Peyer's patch (tissue), 4 donors: Measurements from ENCODE around the gene PEDS1. TPM values are rescaled to one million over a fixed set of nuclear protein-coding genes. Genes with fewer than 3 reads are reported as not detected.

Source experiments
- DNase-seq, 3 donors: peaks; one replicate each; pipeline ENCODE4 v3.0.0-alpha.2; 2017 to 2019
- H3K27ac ChIP-seq, 4 donors: fragments of 200-600 bp; sonication (generic); one replicate each; pipeline ENCODE4 v1.5.1; 2016 to 2019
- H3K27me3 ChIP-seq, 2 donors: fragments of 200-600 bp; sonication (generic); one replicate each; pipeline ENCODE4 v1.5.1; 2019
- H3K36me3 ChIP-seq, 3 donors: fragments of 200-600 bp; sonication (generic); one replicate each; pipeline ENCODE4 v1.5.1; 2016 to 2019
- H3K4me1 ChIP-seq, 4 donors: fragments of 200-600 bp; sonication (generic); one replicate each; pipeline ENCODE4 v1.5.1; 2016 to 2019
- H3K4me3 ChIP-seq, 4 donors: fragments of 200-600 bp; sonication (generic); 1 replicate in 3 of 4; 2 replicates in 1 of 4; pipeline ENCODE4 v1.5.1; 2016 to 2019; ENCODE audit warnings: mild to moderate bottlenecking in 1 of 4
- H3K9me3 ChIP-seq, 4 donors: fragments of 200-600 bp; sonication (generic); one replicate each; pipeline ENCODE4 v1.5.1; 2016 to 2019; ENCODE audit warnings: mild to moderate bottlenecking in 1 of 4
- CTCF ChIP-seq, 6 experiments: fragments of 450-650 bp in 4 of 6; fragments of 200-600 bp in 2 of 6; sonication (generic) in 1 of 6; IDR thresholded peaks; one replicate each; pipeline ENCODE4 v1.5.1; 2017 to 2019; ENCODE audit warnings: antibody characterized with exemption in 6 of 6, mild to moderate bottlenecking in 3 of 6, moderate library complexity in 1 of 6
- POLR2A ChIP-seq, 2 donors: fragments of 450-650 bp; IDR thresholded peaks; one replicate each; pipeline ENCODE4 v1.5.1; 2017; ENCODE audit warnings: antibody characterized with exemption in 2 of 2, mild to moderate bottlenecking in 2 of 2, moderate library complexity in 2 of 2
- total RNA-seq, 4 donors: library from RNA; depleted of rRNA; stranded (reverse); fragments of >200 nt; gene quantifications; one replicate each; pipeline ENCODE4 v1.1.0, GENCODE V29; 2016

PEDS1 gene
- total RNA-seq, 4 donors from 2014 or later, result 13.2 to 34.3 (median 24.5) TPM

GRCh38 chr20:50191544-50192363, 38.2 kb upstream of the PEDS1 start:
- peak overlapping the region; percentile 61 to 95 (median 94) for H3K4me3 ChIP-seq

GRCh38 chr20:50191065-50191543, 37.6 kb upstream of the PEDS1 start:
- DNase-seq, result peak; percentile 45 to 85 (median 80)
- Histone ChIP-seq H3K9me3 (no peaks in the 10 kb centered on the region), H3K36me3 (peaks cover 0 to 22% (median 0%) of the 10 kb centered on the region in 3 donors), H3K27ac (peak overlapping the region; percentile 95 to 100 (median 96)), H3K27me3 (no peaks in the 10 kb centered on the region), H3K4me1 (peaks cover 0 to 24% (median 11%) of the 10 kb centered on the region in 4 donors), H3K4me3 (peak overlapping the region; percentile 61 to 95 (median 94))
- TF ChIP-seq POLR2A (IDR thresholded peaks at IDR 0.05) (no peak), CTCF (IDR thresholded peaks at IDR 0.05) (no peak)

More at GRCh38 chr20:50191544-50192363, 38.2 kb upstream of the PEDS1 start:
- Histone ChIP-seq H3K27ac (peak overlapping the region; percentile 95 to 100 (median 96)), H3K36me3 (peaks cover 0 to 22% (median 0%) of the 10 kb centered on the region in 3 donors), H3K4me1 (peaks cover 0 to 24% (median 11%) of the 10 kb centered on the region in 4 donors), H3K27me3 (no peaks in the 10 kb centered on the region), H3K9me3 (no peaks in the 10 kb centered on the region)
- TF ChIP-seq POLR2A (IDR thresholded peaks at IDR 0.05), result peak in 1 of 2 donors; percentile 18
- peak in 5 of 6 experiments; percentile 21 to 61 (median 50) for TF ChIP-seq CTCF (IDR thresholded peaks at IDR 0.05)
- DNase-seq, result peak; percentile 31 to 77 (median 73)

GRCh38 chr20:50190251-50191064, 36.9 kb upstream of the PEDS1 start, which contains the start of gene CEBPB:
CEBPB (plus strand) TSS chr20:50190830; CDS start chr20:50191034, 204 bp downstream.
- TF ChIP-seq CTCF (IDR thresholded peaks at IDR 0.05) (peak; percentile 62 to 79 (median 70)), POLR2A (IDR thresholded peaks at IDR 0.05) (peak; percentile 98 to 99)
- no peaks in the 10 kb centered on the region for H3K27me3 ChIP-seq
- DNase-seq, result peak; percentile 80 to 94 (median 91)
- H3K4me1 ChIP-seq, result peaks cover 0 to 23% (median 11%) of the 10 kb centered on the region in 4 donors
- peaks cover 0 to 22% (median 0%) of the 10 kb centered on the region in 3 donors for H3K36me3 ChIP-seq
- H3K4me3 ChIP-seq, result peak within 1 kb of the TSS; percentile 61 to 95 (median 94)
- H3K9me3 ChIP-seq, result no peaks in the 10 kb centered on the region
- H3K27ac ChIP-seq, result peak within 1 kb of the TSS; percentile 95 to 100 (median 96)

- peaks cover 0 to 16% (median 0%) of the 10 kb centered on the region in 3 donors for H3K36me3 ChIP-seq
- H3K4me3 ChIP-seq, result peak overlapping the region; percentile 61 to 95 (median 94)
- DNase-seq, result peak; percentile 61 to 90 (median 90)
- H3K27ac ChIP-seq, result peak overlapping the region; percentile 95 to 100 (median 96)
- TF ChIP-seq CTCF (IDR thresholded peaks at IDR 0.05), result no peak
- no peaks in the 10 kb centered on the region for H3K9me3 ChIP-seq
- no peaks in the 10 kb centered on the region for H3K27me3 ChIP-seq
- H3K4me1 ChIP-seq, result peaks cover 0 to 16% (median 11%) of the 10 kb centered on the region in 4 donors
Measured at GRCh38 chr20:50189681-50190250, 36.2 kb upstream of the PEDS1 start.
